Measurements from ENCODE around the gene ELF5. TPM values are rescaled to one million over a fixed set of nuclear protein-coding genes. Genes with fewer than 3 reads are reported as not detected.

ELF5 gene
- total RNA-seq, 1 donor from 2014 or later = 2.1 TPM

DNA sequence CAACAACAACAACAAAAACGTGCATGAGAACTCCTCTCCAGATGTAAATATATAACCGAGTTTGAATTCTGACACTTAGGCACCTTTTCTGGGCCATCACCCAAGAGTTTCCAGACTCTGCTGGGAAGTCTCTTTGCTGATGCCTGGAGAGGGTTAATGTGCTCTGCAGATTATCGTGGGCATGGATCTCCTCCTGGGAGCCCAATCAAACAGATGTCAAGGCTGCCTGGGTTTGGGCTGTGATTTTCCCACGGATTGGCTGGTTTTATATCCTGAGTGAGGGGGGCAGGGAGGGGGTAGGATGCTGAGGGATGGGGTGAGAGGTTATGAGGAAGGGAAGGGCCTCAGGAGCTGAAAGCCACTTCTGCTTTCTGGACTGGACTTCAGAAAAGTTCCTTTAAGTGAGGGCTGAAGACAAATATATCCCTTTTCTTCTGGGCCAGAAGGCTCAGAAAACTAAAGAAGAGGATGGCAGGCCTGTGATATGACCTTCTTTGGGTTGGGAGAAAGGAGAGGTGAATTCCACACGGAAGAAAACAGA lies 4.2 kb downstream of the ELF5 start:
- H3K4me1 Mint-ChIP-seq (ENCODE audit: low read depth) = peaks cover 21% of the 10 kb centered on the region
- H3K4me3 Mint-ChIP-seq (ENCODE audit: low read depth) = no peak overlapping the region
- H3K27me3 Mint-ChIP-seq = no peaks in the 10 kb centered on the region
- H3K9me3 Mint-ChIP-seq (ENCODE audit: low read depth) = no peaks in the 10 kb centered on the region
- no peak overlapping the region for H3K27ac Mint-ChIP-seq
- TF ChIP-seq, protein P1, sequence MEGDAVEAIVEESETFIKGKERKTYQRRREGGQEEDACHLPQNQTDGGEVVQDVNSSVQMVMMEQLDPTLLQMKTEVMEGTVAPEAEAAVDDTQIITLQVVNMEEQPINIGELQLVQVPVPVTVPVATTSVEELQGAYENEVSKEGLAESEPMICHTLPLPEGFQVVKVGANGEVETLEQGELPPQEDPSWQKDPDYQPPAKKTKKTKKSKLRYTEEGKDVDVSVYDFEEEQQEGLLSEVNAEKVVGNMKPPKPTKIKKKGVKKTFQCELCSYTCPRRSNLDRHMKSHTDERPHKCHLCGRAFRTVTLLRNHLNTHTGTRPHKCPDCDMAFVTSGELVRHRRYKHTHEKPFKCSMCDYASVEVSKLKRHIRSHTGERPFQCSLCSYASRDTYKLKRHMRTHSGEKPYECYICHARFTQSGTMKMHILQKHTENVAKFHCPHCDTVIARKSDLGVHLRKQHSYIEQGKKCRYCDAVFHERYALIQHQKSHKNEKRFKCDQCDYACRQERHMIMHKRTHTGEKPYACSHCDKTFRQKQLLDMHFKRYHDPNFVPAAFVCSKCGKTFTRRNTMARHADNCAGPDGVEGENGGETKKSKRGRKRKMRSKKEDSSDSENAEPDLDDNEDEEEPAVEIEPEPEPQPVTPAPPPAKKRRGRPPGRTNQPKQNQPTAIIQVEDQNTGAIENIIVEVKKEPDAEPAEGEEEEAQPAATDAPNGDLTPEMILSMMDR (IDR thresholded peaks at IDR 0.05; ENCODE audit: unreplicated experiment) = no peak
- no peaks in the 10 kb centered on the region for H3K36me3 Mint-ChIP-seq (ENCODE audit: insufficient read depth)
- DNase-seq (ENCODE audit: low spot score, unreplicated experiment) = no peak

DNA sequence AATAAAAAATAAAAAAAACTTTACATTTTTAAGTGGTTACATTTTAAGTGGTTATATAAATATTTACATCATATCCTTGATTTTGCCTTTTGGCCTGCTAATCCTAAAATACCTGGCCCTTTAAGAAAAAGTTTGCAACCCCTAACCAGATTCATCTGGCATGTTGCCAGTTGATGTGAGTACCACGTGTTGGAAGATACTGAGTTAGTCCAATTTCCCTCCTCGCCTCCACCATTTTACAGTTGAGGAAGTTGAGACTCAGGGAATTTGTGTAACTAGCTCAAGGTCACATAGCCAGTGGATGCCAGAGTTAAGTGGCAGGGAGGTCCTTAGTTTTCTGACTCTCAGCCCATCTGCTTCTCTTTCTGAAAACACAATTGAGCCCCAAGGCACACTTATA lies 5.1 kb downstream of the ELF5 start:
- peaks cover 12% of the 10 kb centered on the region for H3K4me1 Mint-ChIP-seq (ENCODE audit: low read depth)
- no peak overlapping the region for H3K4me3 Mint-ChIP-seq (ENCODE audit: low read depth)
- DNase-seq (ENCODE audit: low spot score, unreplicated experiment) = no peak
- H3K27ac Mint-ChIP-seq = no peak overlapping the region
- H3K27me3 Mint-ChIP-seq = no peaks in the 10 kb centered on the region
- TF ChIP-seq, protein P1 (IDR thresholded peaks at IDR 0.05; ENCODE audit: unreplicated experiment) = no peak
- H3K36me3 Mint-ChIP-seq (ENCODE audit: insufficient read depth) = no peaks in the 10 kb centered on the region
- no peaks in the 10 kb centered on the region for H3K9me3 Mint-ChIP-seq (ENCODE audit: low read depth)

DNA sequence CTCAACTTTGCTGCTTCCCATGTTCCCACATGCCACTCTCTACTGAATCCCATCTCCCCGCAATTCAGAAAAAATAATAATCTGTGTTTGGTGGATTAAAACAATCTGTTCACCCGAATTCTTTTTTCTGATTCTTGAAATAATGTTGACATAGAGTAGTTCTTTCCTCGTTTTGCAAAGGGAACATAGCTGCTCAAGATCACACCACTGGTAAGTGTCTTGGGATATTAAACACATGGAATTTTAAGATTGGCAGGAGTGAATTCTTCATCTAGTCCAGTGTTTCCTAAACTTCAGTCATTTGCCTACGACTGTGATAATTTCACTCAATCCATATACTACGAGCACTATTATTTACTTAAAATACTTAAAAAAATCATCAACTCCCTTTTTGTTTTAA lies 6.0 kb downstream of the ELF5 start:
- H3K27ac Mint-ChIP-seq = no peak overlapping the region
- no peak for DNase-seq (ENCODE audit: low spot score, unreplicated experiment)
- H3K4me3 Mint-ChIP-seq (ENCODE audit: low read depth) = no peak overlapping the region
- no peaks in the 10 kb centered on the region for H3K36me3 Mint-ChIP-seq (ENCODE audit: insufficient read depth)
- H3K4me1 Mint-ChIP-seq (ENCODE audit: low read depth) = peaks cover 8% of the 10 kb centered on the region
- H3K27me3 Mint-ChIP-seq = no peaks in the 10 kb centered on the region
- no peaks in the 10 kb centered on the region for H3K9me3 Mint-ChIP-seq (ENCODE audit: low read depth)
- TF ChIP-seq, protein P1 (IDR thresholded peaks at IDR 0.05; ENCODE audit: unreplicated experiment) = no peak

DNA sequence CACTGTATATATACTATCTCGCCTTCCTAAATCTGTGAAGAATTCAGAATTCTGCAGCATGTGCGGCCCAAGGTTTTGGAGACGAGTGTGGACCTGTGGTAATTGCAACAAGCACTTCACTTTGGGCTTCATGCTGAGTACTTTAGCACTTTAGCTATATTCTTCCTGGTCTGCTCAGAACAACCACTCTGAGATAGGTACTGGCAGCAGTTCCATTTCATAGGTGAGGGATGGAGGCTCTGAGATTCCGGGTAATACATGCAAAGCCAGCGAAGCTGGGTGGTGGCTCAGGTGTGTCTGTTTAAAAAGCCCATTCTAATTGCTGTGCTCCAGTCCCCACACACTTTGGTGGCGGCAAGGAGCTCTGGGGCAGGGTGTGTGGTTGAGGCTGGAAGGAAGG lies 6.4 kb downstream of the ELF5 start:
- Mint-ChIP-seq H3K27ac (no peak overlapping the region), H3K27me3 (no peaks in the 10 kb centered on the region), H3K4me1 (ENCODE audit: low read depth) (peaks cover 9% of the 10 kb centered on the region), H3K9me3 (ENCODE audit: low read depth) (no peaks in the 10 kb centered on the region), H3K36me3 (ENCODE audit: insufficient read depth) (no peaks in the 10 kb centered on the region), H3K4me3 (ENCODE audit: low read depth) (no peak overlapping the region)
- TF ChIP-seq, protein P1 (IDR thresholded peaks at IDR 0.05; ENCODE audit: unreplicated experiment) = no peak
- no peak for DNase-seq (ENCODE audit: low spot score, unreplicated experiment)

DNA sequence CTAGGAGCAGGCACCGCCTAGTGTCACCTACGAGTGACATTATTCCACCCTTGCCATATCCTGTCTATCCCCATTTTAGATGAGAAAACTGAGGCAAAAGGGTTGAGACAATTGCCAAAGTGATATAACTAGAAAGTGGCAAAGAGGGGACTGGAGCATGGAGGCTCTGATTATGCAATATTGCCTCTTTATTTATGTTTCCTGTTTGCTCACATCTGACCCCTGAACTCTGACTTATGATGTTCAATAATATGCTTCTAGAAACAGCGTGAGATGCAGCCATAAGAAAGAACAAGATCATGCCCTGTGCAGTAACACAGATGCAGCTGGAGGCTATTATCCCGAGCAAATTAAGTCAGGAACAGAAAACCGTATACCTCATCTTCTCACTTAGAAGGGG lies 7.7 kb downstream of the ELF5 start:
- TF ChIP-seq, protein P1 (IDR thresholded peaks at IDR 0.05; ENCODE audit: unreplicated experiment) = no peak

More for the DNA sequence above, 7.7 kb downstream of the ELF5 start:
- Mint-ChIP-seq H3K9me3 (ENCODE audit: low read depth) (no peaks in the 10 kb centered on the region), H3K27me3 (peaks cover 3% of the 10 kb centered on the region), H3K4me3 (ENCODE audit: low read depth) (no peak overlapping the region), H3K27ac (no peak overlapping the region), H3K4me1 (ENCODE audit: low read depth) (peaks cover 9% of the 10 kb centered on the region), H3K36me3 (ENCODE audit: insufficient read depth) (no peaks in the 10 kb centered on the region)
- DNase-seq (ENCODE audit: low spot score, unreplicated experiment) = no peak

All from progenitor cell of endocrine pancreas (in vitro differentiated cells).